Neural cell (in vitro differentiated cells): ENCODE results near the gene HES6. TPM values are rescaled to one million over a fixed set of nuclear protein-coding genes. Genes with fewer than 3 reads are reported as not detected.
A peak's percentile ranks its signal among the peaks of the same experiment; 100 is the strongest.

Experiments used
- H2AFZ ChIP-seq: fragments of 200-600, 300-800 bp; sonication (generic), shearing (Covaris generic); 2 replicates; pipeline ENCODE4 v1.6.0; 2014; ENCODE audit warnings: low read depth, mild to moderate bottlenecking, antibody characterized with exemption, low read length, moderate library complexity
- H3F3A ChIP-seq: fragments of 200-600 bp; shearing (Covaris generic); 2 replicates; pipeline ENCODE4 v1.6.1; 2016; ENCODE audit warnings: mild to moderate bottlenecking, moderate library complexity, mixed read lengths, antibody characterized with exemption, low read length; ENCODE audit not compliant: insufficient read depth, poor library complexity, severe bottlenecking
- H3K27ac ChIP-seq: fragments of 200-600, 300-800 bp; sonication (generic), shearing (Covaris generic); 2 replicates; pipeline ENCODE4 v1.5.1; 2014; ENCODE audit warnings: mild to moderate bottlenecking, low read length, moderate library complexity
- H3K27me3 ChIP-seq: fragments of 300-800, 200-600 bp; sonication (generic), shearing (Covaris generic); 2 replicates; pipeline ENCODE4 v1.6.0; 2014; ENCODE audit warnings: mild to moderate bottlenecking, low read depth, low read length, moderate library complexity; ENCODE audit not compliant: insufficient read depth
- H3K36me3 ChIP-seq: fragments of 300-800, 200-600 bp; sonication (generic), shearing (Covaris generic); 2 replicates; pipeline ENCODE4 v1.5.1; 2014; ENCODE audit warnings: mild to moderate bottlenecking, antibody characterized with exemption, low read length, moderate library complexity; ENCODE audit not compliant: insufficient read depth
- H3K4me2 ChIP-seq: fragments of 300-800, 200-600 bp; sonication (generic), shearing (Covaris generic); 2 replicates; pipeline ENCODE4 v1.6.0; 2014; ENCODE audit warnings: mild to moderate bottlenecking, low read length
- H3K4me3 ChIP-seq: fragments of 300-800, 200-600 bp; sonication (generic), shearing (Covaris generic); 2 replicates; pipeline ENCODE4 v1.5.1; 2014; ENCODE audit warnings: mild to moderate bottlenecking, low read length, moderate library complexity
- H3K79me2 ChIP-seq: fragments of 200-600 bp; shearing (Covaris generic); replicated peaks from 2 replicates; pipeline ENCODE4 v1.6.0; 2014; ENCODE audit warnings: mild to moderate bottlenecking, low read length, moderate library complexity; ENCODE audit not compliant: insufficient read depth
- H3K9ac ChIP-seq: fragments of 300-800, 200-600 bp; sonication (generic), shearing (Covaris generic); 2 replicates; pipeline ENCODE4 v1.6.1; 2016; ENCODE audit warnings: mild to moderate bottlenecking, low read length, mixed read lengths
- H3K9me2 ChIP-seq: fragments of 200-600 bp; shearing (Covaris generic); 2 replicates; pipeline ENCODE4 v1.6.1; 2016; ENCODE audit warnings: mild to moderate bottlenecking, low read length, mixed read lengths; ENCODE audit not compliant: insufficient read depth
- H3K9me3 ChIP-seq: fragments of 200-600, 300-800 bp; sonication (generic), shearing (Covaris generic); 2 replicates; pipeline ENCODE4 v1.6.1; 2016; ENCODE audit warnings: mild to moderate bottlenecking, mixed run types, low read length, moderate library complexity, mixed read lengths
- H4K20me1 ChIP-seq: fragments of 200-600 bp; shearing (Covaris generic); 2 replicates; pipeline ENCODE4 v1.6.1; 2016; ENCODE audit warnings: mild to moderate bottlenecking, mixed run types; ENCODE audit not compliant: insufficient read depth
- CTCF ChIP-seq: fragments of 450-650 bp; IDR thresholded peaks from 2 replicates; pipeline ENCODE4 v1.5.1; 2014; ENCODE audit warnings: antibody characterized with exemption, mild to moderate bottlenecking, moderate library complexity; ENCODE audit not compliant: poor library complexity, severe bottlenecking
- EP300 ChIP-seq: fragments of 450-650 bp; conservative IDR thresholded peaks from 2 replicates; pipeline ENCODE4 v1.6.1; 2014; ENCODE audit warnings: antibody characterized with exemption, mild to moderate bottlenecking, moderate library complexity; ENCODE audit not compliant: poor library complexity, severe bottlenecking
- EZH2 ChIP-seq: fragments of 200-600, 300-800 bp; shearing (Covaris generic), sonication (generic); IDR thresholded peaks from 2 replicates; pipeline ENCODE4 v1.6.1; 2014; ENCODE audit warnings: antibody characterized with exemption, low read length, borderline replicate concordance, mild to moderate bottlenecking; ENCODE audit not compliant: insufficient read depth, poor library complexity, severe bottlenecking
- MXI1 ChIP-seq: fragments of 450-650 bp; conservative IDR thresholded peaks from 2 replicates; pipeline ENCODE4 v1.6.1; 2014; ENCODE audit warnings: antibody characterized with exemption, mild to moderate bottlenecking; ENCODE audit not compliant: poor library complexity, severe bottlenecking
- POLR2AphosphoS5 ChIP-seq: IDR thresholded peaks from 2 replicates; pipeline ENCODE4 v1.6.1; 2012
- RAD21 ChIP-seq: fragments of 450-650 bp; conservative IDR thresholded peaks from 2 replicates; pipeline ENCODE4 v1.6.1; 2014; ENCODE audit warnings: antibody characterized with exemption, mild to moderate bottlenecking, moderate library complexity
- REST ChIP-seq: IDR thresholded peaks from 2 replicates; pipeline ENCODE4 v1.6.1; 2012; ENCODE audit warnings: borderline replicate concordance
- SMC3 ChIP-seq: fragments of 450-650 bp; conservative IDR thresholded peaks from 2 replicates; pipeline ENCODE4 v1.6.1; 2014; ENCODE audit warnings: antibody characterized with exemption, mild to moderate bottlenecking, moderate library complexity; ENCODE audit not compliant: poor library complexity
- TAF1 ChIP-seq: IDR thresholded peaks from 2 replicates; pipeline ENCODE4 v1.6.1; 2012; ENCODE audit warnings: low read depth
- polyA plus RNA-seq: library from polyadenylated mRNA; depleted of rRNA; stranded (reverse); fragments of >200 nt; gene quantifications from 2 replicates; pipeline ENCODE4 v1.2.3, GENCODE V29; 2014

The HES6 gene
- polyA plus RNA-seq, 1 donor from 2014 or later: 236 TPM

DNA sequence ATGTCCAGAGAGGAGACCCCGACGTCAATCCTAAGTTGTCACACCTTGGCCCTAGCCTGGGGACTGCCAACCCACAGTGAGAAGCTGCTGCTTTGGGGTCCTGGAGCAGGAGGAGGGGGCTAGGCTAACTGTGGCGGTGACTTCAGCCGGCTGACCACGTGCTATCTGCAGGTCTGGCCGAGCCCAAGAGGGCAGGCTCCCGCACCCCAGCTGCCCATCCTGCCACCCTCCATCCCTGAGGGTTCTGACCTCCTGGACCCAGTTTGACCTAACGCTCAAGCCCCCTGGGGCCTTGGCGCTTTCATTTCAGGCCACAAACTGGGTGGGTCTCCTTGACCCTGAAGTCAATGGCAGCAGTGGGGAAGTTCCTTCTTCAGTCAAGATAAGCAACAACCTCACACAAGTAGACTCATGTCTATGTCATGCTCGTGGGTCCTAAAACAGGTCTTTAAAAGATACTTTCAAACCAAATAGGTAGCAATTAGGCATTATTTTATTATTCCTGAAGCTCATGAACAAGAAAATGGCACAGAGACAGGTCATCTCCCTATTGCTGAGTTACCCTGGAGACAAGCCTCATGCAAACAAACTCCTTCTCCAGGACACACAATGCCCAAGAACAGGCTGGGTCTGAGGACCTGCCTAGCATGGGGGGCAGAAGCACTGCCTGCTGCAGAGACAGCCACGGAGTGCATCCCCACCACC lies 2.3 kb downstream of the HES6 start:
- H3K9me2 ChIP-seq: no peaks in the 10 kb centered on the region
- TF ChIP-seq RAD21: no peak
- TF ChIP-seq REST: no peak
- TF ChIP-seq TAF1: no peak
- TF ChIP-seq SMC3: no peak
- TF ChIP-seq EP300: no peak
- TF ChIP-seq CTCF: no peak
- TF ChIP-seq MXI1: no peak
- no peak for TF ChIP-seq EZH2
- TF ChIP-seq POLR2AphosphoS5: no peak
- no peaks in the 10 kb centered on the region for H3K9me3 ChIP-seq
- H3K4me3 ChIP-seq: peak overlapping the region; percentile 71
- no peak overlapping the region for H2AFZ ChIP-seq
- H3K79me2 ChIP-seq: peaks cover 7% of the 10 kb centered on the region
- H4K20me1 ChIP-seq: no peaks in the 10 kb centered on the region
- H3K36me3 ChIP-seq: no peaks in the 10 kb centered on the region
- H3K9ac ChIP-seq: no peak overlapping the region
- H3K27ac ChIP-seq: no peak overlapping the region
- H3K27me3 ChIP-seq: no peaks in the 10 kb centered on the region
- no peaks in the 10 kb centered on the region for H3F3A ChIP-seq
- H3K4me2 ChIP-seq: no peak overlapping the region

GRCh38 chr2:238236571-238236970 lies 3.3 kb downstream of the HES6 start:
- Histone ChIP-seq H3K4me2 (no peak overlapping the region), H3K9ac (no peak overlapping the region), H3K4me3 (no peak overlapping the region), H3K36me3 (no peaks in the 10 kb centered on the region), H3K9me2 (no peaks in the 10 kb centered on the region), H3K27me3 (peaks cover 2% of the 10 kb centered on the region), H4K20me1 (no peaks in the 10 kb centered on the region), H3K9me3 (no peaks in the 10 kb centered on the region), H2AFZ (no peak overlapping the region), H3K79me2 (peaks cover 7% of the 10 kb centered on the region), H3K27ac (no peak overlapping the region), H3F3A (no peaks in the 10 kb centered on the region)
- TF ChIP-seq SMC3: no peak
- TF ChIP-seq EZH2: no peak
- TF ChIP-seq CTCF: no peak
- TF ChIP-seq POLR2AphosphoS5: no peak
